GM19035 (cell line): ENCODE measurements around the gene HES6.

Experiments
- ATAC-seq: cut with Tn5 transposase; IDR thresholded peaks from one replicate; pipeline ENCODE4 v1.9.1; 2021; ENCODE audit not compliant: unreplicated experiment

Gene HES6, protein sequence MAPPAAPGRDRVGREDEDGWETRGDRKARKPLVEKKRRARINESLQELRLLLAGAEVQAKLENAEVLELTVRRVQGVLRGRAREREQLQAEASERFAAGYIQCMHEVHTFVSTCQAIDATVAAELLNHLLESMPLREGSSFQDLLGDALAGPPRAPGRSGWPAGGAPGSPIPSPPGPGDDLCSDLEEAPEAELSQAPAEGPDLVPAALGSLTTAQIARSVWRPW

DNA sequence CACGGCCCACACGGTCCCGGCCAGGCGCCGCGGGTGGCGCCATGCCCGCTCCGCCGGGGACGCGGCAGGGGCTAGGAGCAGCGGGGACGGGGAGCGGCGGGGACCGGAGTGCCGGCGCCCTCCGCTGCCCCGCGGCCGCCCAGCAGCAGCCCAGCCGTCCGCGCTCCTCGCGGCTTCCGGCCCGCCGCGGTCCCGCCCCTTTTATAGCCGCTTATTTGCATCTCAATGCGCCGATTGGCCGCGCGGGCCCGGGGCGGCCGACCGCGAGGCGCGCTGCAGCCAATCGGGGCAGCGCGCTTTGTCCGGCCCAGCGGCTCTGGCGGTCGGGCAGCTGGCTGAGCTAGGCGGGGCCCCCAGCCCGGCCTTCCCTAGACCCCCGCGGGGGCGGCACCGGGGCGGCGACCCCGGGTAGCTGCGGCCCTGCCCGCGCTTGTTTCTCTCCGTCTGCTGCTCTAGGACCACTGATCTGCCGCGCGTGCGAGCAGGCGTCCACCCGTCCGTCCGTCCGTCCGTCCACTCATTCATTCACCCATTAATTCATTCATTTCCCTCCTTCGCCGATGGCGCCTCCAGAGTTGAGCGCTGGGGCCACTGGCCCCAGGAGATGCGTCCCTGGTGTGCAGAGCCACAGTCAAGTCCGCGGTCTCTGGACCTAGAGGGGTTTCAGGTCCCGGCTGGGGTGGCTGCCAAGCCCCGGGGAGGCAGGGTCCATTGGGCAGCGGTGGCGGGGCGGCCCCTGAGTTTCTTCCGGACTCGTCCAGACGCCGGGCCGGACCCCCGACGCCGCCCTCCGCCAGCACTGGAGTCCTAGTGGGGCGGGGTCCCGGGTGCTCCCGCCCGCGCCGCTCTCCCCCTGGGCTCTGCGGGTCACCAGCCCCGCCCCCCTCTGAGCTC lies at the start of gene HES6:
Gene HES6, minus strand, starts transcription at position 176 of the 894 bp plus-strand sequence. Its CDS starts 133 bp downstream, at position 43.
- ATAC-seq = peak; percentile 87

DNA sequence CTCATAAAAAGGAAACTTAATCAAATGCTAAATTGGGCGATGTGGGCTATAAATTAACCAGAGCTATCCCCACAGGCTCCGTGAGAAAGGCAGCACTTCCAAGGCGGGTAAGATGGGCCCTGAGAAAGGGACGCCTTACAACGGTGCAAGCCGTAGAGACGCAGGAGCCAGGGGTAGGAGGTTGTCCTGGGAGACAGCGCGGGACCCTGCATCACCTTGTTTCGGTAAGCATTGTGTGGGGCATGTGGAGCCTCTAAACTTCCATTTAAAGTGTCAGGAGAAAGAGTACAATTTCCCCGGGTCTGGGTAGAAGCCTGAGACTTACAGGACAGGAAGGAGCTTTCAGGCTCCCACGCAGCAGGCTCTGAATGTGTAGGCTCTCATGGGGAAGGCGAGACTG lies 49.7 kb upstream of the HES6 start:
- no peak for ATAC-seq

DNA sequence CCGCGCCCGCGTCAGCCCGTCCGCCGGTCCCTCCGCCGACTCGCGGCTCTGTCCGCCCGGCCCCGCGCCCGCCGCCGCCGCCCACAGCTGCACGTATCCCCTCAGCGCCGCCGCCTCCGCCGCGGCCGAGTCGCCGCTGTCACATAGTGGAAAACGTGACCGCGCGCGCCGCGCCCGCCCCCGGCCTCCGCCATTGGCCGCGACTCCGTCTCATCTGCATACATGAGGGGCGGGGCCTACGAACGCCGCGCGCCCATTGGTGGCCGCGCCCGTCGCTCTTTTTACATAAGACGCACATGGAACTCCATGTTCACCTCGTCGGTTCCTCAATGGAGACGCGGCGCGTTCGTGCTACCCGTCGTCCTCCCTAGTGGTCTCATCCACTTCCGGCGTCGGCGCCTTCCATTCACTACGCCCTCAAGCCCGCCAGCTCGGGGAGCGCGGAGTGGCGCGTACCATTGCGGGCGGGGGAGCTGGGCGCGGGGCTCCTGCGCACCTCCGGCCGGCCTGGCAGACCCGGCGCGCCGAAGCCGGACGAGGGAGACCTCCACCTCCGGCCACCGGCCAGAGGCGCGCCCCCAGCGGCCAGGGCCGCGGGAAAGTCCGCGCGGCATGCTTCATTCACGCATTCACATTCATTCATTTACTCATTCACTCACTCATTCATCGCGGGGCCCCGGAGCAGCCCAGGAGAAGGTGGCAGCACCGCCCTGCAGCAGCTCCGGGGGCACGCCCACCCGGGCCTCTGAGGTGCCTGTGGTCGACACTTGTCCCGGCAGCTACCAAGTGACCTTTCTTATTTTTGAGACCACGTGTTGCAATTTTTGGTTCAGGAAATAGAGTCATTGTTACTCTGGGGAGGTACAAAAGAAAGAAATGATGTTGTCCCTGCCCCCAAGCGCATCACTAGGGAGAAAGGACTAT lies 49.1 kb upstream of the HES6 start:
- peak; percentile 89 for ATAC-seq

DNA sequence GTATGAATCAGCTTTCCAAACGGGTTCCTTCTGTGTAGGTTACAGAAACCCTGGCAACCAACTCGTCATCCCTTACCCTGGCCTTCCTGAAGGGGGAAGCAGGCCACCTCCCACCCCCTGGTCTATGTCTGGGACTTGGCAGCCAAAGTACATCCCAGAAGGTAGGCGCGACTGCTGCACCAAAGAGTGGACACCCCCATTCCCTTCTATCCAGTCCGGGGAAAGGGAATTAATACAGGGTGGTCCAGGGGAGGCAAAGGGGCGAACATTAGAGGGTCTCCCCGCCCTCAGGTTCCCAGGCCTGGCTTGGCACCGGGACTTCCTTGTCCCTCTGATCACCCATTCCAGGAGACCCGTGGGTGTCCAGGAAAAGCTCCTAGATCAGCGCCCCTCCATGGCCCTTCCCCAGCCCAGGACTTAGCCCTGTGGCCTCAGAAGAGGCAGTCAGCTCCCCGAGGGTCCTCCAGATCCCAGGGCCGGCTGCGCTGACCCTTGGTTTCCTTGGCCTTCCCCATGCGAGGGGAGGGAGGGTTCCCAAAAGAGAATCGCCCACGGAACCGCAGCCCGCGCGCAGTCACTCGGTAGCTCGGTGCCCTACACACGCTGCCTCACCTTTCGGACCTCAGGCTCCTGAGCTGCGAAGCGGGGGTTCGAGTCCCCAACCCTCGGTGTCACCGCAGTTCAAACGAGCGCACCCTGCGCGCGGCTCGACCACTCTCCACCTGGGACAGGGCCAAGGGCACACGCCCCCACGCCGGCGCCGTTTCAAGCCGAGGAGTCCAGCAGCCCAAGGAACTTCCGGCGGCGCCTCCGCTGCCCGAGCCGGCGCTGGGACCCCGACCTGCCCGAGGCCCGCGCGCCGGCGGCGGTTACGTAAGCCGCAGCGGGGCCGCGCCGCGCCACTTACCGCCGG lies 48.2 kb upstream of the HES6 start, which contains the start of gene PER2:
Gene PER2, minus strand, starts transcription at position 874 of the 913 bp plus-strand sequence. CDS start 10,674 bp downstream, outside the sequence.
- peak; percentile 39 for ATAC-seq

DNA sequence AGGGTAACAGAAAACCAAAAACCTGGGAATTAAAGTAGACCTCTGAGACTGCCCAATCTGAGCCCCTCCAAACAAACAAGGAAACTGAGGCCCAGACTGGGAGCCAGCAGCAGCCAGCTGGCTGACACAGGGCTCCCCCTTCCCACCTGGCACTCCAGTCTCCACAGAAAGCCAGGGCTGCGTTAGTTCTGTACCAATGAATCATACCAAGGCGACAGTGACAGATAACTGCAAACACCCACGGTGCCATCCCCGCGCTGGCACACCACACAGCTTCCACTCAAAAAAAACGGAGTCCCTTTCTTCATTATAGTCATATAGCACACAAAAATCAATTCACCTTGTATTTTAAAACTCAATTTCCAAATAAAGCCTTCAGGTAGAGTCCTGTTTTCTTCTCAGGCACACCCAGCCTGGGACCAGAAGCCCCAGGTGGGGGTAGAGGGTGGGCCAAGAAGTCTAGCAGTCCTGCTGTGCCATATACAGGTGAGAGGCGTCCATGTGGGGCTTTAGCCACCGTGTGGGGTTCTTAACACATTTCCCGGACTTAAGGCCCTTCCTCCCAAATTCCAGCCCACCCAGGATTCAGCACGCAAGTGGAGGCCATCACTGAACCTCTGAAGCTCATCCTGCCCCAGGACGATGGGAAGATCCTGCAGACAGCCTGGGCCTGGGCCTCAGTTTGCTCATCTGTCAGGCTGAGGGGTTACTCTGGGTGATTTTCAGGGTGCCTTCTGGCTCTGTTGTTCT lies 47.3 kb upstream of the HES6 start:
- no peak for ATAC-seq

DNA sequence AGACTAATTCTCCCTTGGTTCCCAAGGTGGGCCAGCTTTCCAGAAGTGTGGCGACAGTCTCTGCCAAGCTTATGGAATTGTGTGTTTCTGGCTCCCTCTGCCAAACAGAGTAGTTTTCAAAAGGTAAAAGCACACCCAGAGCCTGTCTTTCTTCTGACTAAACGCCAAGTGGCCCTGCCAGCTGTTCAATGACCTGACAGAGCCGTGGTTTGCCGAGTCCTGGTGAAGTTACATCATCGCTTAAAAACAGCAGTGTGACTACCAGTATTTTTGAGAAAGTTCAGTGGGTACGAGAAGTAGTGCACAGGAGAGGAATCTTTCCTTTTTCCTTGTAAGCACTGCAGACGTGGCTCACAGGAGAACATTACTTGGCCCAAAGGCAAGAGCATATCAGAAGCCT lies 46.7 kb upstream of the HES6 start:
- ATAC-seq = no peak

DNA sequence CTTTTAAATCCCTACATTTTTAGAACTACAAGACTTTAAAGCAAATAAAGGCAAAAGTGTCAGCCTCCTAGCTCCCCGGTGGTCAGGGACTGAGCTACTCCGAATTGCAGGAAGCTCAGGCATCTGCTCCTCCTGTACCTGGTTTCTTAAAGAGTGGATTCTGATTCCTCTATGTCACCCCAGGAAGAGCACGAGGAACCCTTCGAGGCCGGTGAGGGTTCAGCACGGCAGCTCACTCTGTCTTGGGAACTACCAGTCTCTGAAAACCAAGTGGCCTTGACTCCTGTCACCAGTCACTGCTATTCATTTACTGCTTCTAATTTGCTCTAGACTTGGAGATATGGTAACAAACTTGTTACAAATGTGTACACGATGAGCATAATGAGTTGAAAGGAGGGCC lies 46.3 kb upstream of the HES6 start:
- ATAC-seq = no peak

DNA sequence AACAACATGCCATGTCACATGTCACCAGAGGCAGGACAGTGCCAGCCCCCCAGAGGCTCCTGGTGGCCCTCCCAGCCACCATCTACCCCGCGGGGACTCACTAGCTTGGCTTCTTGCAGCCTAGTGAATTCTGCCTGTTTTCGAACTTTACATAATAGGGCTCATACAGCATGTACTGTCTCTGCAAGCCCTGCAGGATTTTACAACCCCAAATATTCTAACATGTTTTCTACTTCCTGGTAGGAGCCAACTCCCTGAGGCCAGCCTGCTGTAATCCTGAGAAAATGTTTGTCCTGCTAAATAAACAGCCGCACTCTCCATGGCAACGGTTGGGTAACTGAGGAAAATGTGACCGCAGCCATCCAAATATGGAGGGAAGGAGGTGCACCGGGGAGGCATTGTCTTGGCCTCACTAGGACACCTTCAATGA lies 45.8 kb upstream of the HES6 start:
- no peak for ATAC-seq

DNA sequence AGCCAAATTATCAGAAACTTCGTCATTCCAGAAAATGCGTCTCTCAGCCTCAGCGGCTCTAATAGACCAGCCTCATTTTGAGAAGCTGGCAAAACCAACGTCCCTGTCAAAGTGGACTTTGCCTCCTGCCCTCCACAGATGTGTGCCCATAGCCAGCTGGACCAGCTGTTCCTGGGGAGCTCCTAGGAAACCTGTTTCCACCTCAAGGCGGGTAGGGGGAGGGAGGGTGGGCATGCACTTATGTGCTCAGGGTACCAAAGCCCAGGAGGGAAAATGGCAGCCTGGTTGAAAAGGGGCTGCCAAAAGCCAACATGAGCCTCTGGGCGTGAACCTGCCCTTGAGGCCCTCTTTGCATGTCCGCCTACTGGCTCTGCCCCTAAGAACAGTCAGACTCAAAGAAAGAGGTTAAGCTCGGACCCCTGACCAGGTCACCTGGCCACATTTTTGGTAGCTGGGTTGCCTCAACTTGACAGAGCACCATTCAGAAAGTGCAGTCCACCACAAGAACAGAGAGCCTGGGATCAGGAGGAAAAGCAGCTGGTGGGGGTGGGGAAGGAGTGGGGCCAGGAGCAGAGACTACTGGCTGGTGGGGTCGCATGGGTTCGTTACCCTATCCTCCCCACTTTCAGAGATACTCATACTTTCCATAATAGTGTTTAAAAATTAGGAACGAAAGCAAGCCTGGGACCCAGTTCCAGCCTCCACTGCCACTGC lies 45.1 kb upstream of the HES6 start:
- ATAC-seq = no peak

DNA sequence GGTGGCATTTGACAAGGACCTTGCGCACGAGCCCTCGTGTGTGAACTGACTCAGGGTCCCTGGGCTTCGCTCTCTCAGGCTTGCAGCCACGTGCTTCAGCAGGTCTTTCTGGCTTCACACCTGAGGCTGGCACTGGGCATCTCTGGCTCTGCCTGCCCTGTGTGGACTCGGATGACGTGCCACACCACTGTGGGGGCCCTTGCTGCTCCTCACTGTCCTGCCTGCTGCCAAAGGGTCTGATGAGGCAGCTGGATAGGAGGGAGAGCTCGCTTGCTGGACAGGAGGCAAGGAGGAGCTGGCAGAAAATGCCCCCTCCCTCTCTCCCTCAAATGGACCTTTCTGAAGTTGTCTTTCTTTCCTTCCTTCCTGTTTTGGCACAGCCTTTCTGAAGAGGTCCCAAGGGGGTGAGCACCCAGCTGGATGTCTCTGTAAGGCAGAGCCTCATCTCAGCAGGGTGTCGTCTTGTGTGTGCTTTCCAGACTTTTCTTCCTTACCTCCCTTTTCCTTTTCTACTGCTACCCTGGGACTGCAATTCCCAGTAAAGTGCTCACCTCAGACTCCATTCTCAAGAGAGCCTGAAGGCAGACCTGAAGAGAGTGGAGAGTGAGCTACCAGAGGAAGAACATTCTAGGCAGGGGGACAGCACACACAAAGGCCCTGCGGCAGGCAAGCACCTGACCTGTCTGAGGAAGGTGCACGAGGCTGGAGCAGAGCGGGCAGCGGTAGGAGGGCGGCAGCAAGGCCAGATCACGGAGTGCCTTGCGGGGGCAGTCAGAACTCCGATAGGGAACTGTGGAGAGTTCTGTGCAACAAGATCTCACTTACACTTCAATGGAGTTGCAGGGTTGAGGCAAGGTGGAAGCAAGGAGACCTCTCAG lies 43.3 kb upstream of the HES6 start:
- no peak for ATAC-seq

DNA sequence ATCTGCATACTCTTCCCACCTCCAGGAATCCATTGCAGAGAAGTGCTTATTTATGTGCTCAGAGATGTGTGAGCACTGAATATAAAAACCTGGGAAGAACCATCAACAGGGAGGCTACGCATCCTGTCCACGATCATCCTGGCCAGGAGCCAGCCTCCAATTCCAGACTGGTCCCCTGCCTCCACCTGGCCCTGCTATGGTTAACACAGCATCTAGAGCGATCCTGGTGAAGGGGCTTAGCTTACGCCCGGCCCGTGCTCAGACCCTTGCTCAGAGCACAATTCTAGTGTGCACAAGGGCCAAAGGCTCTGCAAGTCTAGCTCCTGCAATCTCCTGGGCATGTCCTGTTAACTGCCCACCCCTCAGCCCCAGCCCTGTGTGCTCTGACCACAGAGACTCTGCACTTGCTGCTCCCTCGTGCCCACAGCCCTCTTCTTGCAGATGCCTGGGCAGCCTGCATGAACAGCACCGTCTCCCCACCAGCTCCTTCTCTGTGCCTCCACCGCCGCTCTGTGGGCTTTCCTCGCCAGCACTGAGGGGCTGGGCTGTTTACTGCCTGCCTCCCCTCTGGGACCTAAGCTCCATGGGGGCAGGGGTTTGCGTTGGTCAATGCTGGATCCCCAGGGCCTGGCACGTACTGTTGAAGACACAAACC lies 42.1 kb upstream of the HES6 start:
- no peak for ATAC-seq

DNA sequence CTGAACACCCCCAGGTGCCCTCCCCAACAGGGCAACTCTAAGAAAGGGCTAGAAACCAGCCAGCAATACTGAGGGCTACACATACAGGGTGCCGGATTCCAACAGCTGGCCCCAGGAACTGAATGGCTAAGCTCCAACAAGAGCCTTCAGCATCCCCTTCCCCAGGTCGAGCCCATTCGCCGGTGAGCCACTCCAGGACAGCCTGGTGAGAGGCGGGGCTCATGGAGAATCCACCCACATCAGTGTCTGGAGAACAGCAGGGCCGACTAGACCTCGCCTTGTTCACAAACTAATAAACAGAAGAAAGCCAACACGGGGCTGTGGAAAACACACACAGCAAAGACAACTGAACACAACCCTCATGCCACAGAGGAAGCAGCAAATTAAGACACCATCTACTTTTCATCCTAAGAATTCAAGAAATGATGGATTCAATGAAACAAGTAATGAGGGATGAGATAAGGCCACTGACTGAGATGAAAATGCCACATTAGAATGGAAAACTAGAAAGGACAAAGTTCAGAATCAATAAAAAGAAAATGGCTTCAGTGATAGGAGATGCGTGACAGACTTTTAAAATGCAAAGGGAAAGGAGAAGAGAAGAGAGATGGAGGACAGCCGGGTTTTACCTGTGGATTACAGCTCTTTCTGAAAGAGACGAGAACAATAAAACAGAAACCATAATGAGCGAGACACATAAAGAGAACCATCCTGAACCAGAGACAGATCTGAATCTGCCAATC lies 40.4 kb upstream of the HES6 start:
- ATAC-seq = no peak

DNA sequence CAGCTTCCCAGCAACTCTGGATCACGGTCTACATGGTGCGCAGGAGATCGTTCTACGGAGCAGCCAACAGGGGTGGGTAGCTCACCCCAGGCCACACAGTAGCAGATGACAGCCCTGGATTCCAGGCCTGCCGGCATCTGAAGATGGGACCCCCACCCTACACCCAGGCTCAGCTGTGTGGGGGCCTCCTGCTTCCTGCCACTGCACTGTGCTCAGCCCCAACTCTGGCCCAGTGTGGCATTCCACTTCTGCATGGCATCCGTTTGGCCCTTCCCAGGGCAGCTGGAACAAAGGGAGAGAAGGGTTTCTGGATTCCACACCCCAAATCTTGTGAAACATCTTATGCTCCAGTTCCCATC lies 39.5 kb upstream of the HES6 start:
- ATAC-seq = no peak

DNA sequence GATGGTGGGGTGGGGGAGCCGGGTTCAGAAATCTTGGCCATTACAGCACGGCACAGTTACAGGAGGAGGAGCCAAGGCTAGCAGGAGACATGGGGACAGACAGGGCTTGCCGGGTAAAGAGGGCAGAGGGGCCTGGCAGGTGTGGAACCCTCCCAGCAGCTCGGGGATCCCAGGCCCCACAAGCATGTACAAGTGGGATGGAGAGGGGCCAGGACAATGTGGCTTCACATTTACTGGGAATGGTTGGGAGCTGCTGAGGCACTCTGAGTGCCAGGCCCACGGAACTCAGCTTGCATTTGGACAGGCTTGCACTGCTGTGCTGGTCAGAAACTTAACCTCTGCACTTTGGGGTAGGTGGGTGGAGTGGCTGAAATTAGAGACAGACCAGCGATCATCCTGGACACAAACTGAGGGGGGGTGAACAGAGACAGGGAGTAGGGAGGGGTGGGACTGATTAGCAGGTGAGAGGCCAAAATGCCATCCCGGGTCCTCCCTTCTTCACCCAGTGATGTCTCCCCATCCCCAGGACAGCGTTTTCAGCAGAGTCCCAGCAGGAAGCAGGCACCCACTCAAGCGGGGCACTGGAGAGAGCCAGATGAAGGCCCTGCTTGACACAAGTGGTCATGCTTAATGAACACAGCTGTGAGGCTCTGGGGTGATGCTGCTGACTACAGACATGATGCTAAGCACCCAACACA lies 38.9 kb upstream of the HES6 start:
- no peak for ATAC-seq

DNA sequence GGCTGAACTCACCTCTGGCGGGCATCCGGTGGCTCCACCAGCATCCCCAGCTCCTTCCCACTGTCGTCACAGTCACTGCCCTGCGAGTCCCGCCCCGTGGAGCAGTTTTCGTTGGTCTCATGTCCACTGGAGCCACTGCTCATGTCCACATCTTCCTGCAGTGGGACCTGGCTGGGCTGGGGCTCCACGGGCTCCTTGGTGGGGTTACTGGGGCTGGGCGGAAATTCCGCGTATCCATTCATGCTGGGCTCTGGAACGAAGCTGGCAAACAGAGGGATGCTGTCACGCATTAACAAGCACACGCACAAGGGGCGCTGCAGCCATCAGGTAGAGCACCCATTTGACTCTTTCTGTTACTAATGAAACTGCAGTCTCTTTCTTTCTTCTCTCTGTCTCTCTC lies 37.9 kb upstream of the HES6 start:
- no peak for ATAC-seq
